Lower leg skin (tissue), 3 donors: ENCODE results near the gene UBA1.

Experiments used
- CTCF ChIP-seq, 3 donors: fragments of 450-650 bp; IDR thresholded peaks; one replicate each; pipeline ENCODE4 v1.5.1; 2016; ENCODE audit warnings: antibody characterized with exemption in 3 of 3, mild to moderate bottlenecking in 3 of 3, moderate library complexity in 2 of 3
- POLR2A ChIP-seq, 2 donors: fragments of 450-650 bp; IDR thresholded peaks; one replicate each; pipeline ENCODE4 v1.6.1; 2016 to 2017; ENCODE audit warnings: antibody characterized with exemption in 2 of 2, mild to moderate bottlenecking in 1 of 2, moderate library complexity in 1 of 2

- TF ChIP-seq CTCF (IDR thresholded peaks at IDR 0.05) = no peak
- no peak for TF ChIP-seq POLR2A (IDR thresholded peaks at IDR 0.05)
Measured at GRCh38 chrX:47176101-47176740, 17.4 kb upstream of the UBA1 start.
